Measurements from ENCODE around the gene PCDH15.

Gene PCDH15

DNA sequence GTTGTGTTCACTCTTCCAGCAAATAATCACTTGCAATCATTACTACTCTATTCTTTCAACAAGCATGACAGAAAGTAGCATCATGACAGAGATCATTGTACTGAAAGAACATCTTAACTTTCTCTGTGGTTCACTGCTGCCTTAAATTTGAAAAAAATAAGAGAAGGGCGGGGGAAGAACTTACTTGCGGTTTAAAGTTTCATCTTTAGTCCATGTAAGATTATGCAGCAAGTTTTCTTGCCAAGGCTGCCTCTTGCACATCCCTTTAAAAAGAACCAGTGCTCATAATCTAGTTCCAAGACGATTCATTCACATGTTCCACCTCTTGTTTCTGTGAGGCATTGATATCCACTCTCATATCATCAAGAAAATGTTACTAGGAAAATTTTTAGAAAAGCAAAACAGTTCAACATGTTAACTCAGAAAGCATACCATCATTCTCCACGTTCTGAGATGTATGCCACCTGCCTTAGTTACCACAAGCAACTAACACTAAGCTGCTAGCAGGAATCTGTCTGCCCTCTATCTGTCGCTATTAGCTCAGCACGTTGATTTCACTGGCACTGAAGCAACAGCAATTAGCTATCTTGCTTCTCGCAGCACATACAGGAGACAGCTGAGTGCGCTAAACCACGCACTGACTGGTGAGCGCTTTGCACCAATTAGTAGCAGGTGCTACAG is at the start of gene PCDH15:
TSS of gene PCDH15 (minus strand) at position 491 of the 681 bp plus-strand sequence. CDS start 136,969 bp downstream, outside the sequence.
- peak; percentile 42 for DNase-seq

DNA sequence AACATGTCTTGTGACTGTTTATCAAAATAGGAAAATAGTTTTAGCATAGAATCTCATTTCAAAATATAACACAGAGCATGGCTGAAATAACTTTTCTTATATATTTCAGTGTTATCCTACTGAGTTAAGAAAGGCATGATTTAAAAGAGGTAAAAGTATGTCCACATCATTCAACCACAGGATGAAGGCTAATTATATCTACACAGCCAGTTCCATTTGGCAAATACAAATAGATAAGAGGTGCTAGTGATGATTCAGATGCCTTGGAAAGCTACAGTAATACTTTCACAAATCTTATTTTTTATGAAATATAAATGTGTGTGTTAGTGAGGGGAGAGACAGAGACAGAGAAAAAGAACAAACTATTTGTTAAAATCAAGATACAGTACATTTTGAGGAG is 42.9 kb upstream of the PCDH15 start:
- DNase-seq, result no peak

DNA sequence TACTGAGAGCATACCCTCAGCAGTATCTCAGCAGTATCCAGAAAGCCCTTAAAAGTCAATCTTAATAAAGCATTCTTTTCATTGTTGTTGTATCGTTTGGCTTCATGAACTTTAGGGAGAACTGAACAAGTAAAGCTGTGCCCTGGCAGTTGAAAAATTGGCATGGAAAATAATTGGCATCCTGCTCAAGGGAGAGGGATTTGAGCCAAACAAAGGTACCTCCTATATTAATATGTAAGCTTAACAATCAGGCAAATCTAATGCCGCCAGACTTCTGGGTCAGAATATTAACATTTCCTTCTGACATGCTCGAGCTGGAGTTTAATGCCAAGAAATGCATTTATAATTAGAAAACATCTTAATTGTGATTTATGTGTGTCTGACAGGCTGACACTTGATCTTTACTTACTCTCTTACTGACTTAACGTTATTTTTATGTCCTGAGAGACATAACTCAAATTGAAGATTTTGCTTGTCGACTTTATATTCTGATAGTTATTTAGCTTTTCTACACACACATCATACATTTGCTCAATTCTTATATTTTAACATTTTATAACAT is 42.1 kb upstream of the PCDH15 start:
- DNase-seq, result no peak

DNA sequence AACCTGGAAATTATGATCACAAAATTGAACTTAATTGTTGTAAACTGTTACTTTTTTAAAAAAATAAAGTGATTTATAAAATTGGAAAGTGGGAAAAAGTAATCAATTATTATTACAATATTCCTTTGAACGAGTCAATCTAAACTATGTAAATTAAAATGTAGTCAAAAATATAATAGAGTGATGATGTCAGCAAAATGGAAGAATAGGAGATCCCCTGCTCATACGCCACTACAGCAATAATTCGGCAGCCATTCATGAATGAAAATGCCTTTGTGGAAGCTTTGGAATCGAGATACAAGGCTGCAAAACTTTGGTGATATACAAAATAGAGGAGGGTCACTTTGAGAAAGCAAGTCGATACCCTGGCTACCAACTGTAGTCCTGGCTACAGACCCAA is 36.4 kb upstream of the PCDH15 start:
- DNase-seq, result no peak

DNA sequence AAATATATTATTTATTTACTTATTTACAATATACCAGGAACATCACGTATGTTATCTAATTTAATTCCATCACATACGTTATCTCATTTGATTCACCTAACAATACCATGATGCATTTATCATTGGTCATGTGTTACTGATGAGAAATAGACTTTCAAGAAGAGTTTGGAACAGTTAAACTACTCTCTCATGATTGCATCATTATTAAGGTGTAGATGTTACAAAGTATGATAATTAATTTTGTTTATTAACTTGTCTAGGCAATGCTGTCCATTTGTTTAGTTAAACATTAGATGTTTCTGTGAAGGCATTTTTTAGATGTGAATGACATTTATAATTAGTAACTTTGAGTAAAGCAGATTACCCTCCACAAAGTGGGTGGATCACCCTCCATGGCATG is 32.0 kb upstream of the PCDH15 start:
- DNase-seq, result no peak

DNA sequence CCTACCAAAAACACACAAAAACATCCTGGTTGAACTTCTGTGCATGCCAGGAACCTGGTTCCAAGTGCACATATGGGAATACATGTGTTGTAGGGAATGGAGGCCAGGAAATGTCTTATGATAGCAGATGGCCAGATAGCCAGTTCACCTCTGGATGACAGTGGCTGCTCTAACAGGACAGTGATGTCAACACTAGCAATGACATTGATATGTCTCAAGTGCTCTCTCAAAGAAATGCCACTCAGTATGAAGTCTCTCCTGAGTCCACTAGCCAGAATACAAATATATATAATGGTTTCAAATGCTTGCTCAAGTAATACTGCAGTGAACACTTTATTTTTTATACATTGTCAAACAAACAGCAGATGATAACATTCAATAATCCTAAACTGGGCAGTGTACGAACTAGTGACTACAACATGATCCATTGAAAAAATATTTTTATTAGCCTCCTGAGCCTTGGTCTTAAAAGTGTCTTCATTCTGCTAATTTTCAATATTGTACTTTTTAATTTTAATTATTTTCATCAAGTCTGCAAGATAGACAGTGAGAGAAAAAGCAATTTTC is 26.0 kb upstream of the PCDH15 start:
- DNase-seq, result no peak

DNA sequence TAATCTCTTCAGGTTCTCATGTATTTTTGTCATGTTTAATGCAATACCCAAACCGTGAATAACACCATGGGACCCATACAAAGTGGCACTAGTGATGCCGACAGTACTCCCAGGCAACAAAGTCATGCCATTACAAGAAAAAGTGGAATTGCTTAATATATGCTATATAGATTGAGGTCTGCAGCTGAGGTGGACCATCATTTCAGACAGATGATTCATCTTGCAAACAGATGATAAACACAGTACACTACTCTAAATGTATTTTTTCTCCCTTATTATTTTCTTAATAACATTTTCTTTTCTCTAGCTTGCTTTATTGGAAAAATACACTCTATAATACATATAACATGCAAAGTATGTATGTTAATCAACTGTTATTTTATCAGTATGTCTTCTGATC is 14.6 kb upstream of the PCDH15 start:
- DNase-seq, result no peak

DNA sequence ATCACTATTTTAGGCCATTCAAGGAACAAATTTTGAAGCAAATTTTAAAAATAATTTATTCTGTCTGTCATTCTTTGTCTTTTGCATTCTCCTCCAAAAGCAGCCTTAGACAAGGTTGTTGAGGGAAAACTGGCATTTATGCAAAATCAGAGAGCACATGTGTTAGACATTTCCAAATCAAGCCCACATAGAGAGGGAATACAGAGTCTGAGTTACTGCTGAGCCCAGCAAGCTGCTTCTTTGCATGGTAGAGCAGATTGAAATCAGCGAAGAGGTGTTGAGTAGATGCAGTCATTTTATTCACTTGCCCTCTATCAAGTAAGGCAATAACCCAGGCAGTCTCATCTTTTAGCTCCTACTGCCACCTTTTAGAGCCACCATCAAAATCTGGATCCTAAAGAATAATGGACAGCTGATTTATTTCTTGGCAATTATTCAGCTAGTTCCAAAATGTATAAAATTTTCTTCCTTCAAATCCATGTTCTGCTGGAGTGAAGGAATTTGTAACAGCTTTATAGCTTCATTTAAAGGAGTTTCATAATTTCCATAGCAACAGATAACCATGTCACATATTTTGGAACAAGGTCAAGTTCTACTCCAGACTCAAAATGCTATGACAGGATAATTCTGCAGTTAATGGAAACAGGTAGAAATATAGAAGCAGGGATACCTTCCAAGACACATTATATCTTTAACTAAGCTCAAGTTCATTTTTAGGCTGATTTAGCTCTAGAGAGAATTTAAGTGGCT is 7.3 kb upstream of the PCDH15 start:
- DNase-seq, result no peak

DNA sequence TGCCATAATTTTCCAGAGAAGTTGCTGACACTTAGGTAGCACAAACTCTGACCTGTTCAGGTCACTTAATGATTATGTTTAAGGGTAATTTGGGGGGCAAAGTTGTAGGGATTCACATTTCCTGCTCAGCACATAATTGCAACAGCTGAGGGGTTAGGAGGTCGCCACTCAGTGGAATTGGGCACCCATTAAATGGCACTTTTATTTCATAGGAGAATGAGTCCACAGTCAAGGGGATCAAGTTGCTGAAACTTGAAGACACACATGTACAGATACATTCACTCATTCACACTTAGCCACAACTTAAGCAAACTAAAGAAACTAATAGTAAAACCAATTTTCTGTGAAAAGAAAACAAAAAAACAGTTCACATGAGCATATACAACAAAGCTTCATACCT is 1.5 kb downstream of the PCDH15 start:
- no peak for DNase-seq

DNA sequence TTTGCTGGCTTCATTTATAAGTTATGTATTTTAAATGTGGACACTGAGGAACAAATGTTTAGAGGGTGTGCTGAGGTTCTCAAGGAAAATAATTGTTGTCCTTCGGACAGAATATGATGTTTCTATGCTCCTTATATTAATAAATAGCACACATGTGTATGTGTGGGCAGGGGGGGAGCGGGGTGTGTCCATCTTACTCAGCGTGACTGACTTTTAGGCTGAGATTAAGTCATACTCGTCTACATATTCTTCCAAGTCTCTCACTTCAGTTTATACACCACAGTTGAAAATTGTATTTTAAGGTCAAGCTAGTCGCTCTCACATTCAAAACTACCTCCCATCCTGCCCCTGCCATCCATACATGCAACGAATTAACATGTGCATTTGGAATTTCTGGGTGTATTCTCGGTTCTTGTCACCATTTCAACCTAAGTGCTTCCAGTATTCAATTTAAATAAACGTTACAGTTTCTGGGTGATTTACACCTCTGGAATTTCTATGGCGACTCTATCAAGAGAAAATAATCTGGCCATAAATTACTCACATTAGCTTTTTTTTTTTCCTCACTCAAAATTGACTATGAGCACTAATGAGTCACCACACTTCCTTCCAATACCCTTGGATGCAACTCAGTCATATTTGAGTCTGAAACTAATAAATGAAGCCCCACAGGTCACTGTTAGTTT is 3.3 kb downstream of the PCDH15 start:
- DNase-seq, result peak; percentile 82

DNA sequence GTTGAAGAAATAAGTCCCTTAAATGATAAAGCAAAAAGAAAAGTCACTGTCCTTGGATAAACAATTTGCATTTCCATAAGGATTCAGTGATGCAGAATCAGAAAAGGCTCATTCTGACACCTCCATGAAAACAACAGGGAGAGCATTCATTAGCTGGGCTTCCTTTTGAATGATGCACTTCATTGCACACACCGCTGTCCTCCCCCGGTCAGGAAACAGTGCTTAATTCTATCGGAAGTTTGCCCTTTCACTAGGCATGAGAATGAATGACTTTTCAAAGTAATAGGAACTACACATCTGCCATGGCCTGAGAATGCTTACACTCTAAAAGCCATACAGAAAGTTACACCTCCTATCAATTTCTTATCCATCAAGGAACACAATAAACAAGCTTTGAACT is 4.2 kb downstream of the PCDH15 start:
- no peak for DNase-seq

DNA sequence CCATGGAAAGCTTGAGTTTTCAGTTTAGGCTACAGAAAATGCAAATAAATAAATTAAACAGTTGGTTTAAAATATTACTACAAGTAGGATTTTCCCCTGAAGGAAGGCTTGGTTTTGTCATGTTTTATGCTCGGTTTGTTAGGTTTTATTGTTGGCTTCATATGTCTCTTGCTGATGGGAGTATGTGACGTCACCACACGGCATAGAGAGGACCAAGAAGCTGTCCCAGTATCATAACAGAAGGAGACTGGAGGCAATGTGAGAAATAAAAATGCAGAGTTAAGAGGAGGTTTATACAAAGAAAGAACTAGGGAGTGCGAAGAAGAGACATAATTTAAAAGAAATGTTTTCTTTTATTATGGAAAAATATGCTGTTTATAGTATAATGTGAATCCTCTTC is 24.4 kb downstream of the PCDH15 start:
- DNase-seq, result no peak

DNA sequence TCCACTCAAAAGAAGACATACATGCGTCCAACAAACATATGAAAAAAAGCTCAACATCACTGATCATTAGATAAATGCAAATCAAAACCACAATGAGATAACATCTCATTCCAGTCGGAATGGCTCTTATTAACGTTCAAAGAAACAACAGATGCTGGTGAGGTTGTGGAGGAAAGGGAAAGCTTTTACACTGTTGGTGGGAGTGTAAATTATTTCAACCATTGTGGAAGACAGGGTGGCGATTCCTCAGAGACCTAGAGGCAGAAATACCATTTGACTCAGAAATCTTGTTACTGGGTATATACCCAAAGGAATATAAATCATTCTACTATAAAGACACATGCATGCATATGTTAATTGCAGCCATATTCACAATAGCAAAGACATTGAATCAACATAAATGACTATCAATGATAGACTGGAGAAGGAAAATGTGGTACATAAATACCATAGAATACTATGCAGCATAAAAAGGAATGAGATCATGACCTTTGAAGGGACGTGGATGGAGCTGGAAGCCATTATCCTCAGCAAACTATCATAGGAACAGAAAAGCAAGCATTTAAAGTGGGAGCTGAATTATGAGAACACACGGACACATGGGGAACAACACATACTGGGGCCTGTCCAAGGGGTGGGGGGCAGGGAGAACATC is 28.4 kb downstream of the PCDH15 start:
- no peak for DNase-seq

DNA sequence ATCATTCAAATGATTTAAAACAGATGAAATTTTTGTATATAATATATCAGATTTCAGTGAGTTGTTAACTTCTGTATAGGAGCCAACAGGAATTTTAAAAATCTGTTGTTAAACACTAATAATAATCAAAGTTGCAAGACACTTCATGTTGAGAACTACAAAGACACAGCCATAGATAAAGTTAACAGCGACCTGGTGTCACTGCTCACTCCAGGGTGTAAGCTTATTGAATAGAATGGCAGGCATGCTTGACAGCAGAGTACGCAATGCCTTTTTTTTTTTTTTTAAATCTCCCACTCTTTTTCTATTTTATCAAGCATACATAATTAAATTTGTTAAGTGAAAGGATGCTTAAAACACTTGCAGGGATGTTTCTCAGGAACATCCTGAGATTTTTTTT is 32.0 kb downstream of the PCDH15 start:
- DNase-seq, result no peak

DNA sequence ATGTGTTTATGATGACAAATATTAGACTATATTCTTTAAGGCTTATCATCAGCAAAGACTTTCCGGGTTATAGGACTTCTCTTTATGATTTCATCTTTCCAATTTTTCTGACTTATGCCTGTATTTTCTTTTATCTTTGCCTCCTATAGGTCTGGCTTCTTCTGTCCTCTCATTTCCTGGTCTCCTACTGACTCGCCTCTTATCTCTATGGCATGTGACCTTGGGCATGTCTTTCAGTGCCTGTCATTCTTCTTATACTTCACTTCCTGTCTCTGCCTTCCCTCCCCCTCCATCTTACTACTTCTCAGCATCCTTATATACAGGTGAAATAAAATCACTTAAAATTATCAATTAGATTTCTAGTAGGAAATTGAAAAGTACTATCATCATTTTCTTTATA is 42.2 kb downstream of the PCDH15 start:
- DNase-seq, result no peak

DNA sequence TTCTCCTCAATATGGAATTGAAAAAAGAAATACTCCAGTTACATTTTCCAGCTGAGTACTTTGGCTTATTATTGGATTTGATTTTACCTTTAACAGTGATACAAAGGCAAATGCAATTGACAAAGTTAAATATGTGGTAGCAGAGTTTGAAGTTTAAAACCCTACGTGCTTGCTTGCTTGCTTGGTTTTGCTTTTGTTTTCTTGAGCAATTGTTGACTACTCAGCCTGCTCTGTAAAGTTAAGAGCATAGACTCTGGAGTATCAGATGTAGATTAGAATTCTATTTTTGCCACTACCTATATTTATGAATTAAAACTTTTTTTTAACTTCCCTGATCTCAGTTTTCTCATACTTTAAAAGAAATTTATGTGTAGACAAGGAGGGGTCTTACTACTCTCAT is 51.4 kb downstream of the PCDH15 start:
- DNase-seq, result no peak

DNA sequence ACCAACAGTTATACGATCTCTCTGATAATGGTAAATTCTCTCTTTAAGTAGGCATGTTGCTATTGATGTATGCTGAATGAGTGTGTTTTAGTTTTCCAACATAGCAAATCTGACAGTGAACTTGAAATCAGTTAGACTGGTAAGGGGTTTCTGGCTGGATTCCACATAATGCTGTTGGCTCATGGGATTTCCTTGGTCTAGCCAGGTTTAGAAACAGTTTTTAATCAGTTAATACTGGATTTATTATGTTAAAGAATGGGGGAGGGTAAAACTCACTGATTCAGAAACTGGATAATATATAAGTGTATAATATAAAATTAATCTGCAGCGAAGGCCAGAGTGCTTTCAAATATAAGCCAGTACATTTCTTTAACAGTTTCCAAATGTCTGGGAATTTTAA is 55.6 kb downstream of the PCDH15 start:
- DNase-seq, result no peak

DNA sequence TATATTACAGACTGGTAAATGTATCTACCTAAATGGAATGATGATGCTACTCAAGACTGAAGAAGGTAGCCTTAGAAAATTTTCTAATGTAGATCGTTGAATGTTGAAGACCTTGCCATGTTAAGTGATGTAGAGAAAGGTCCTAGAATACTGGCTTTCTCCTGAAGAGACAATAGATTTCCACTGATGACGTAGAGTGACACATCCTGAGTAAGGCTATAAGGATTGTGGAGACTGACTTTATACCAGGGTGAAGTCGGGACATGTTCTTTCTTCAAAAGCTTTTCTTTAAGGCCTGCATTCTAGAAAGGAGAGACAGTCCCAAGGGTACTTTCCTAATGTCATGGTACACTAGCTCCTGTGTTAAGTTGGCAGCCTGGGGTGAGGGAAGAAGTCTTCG is 58.6 kb downstream of the PCDH15 start:
- DNase-seq, result no peak

DNA sequence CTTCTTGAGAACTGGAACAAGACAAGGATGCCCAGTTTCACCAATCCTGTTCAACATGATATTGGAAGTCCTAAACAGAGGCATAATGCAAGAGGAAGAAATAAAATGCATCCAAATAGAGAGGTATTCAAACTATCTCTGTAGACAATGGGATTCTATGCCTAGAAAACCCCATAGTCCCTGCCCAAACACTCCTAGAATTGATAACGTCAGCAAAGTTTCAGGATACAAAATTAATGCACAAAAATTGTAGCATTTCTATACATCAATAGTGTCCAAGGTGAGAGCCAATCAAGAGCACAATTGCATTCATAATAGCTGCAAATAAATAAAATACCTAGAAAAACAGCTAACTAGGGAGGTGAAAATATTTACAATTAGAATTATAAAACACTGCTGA is 72.5 kb downstream of the PCDH15 start:
- no peak for DNase-seq

DNA sequence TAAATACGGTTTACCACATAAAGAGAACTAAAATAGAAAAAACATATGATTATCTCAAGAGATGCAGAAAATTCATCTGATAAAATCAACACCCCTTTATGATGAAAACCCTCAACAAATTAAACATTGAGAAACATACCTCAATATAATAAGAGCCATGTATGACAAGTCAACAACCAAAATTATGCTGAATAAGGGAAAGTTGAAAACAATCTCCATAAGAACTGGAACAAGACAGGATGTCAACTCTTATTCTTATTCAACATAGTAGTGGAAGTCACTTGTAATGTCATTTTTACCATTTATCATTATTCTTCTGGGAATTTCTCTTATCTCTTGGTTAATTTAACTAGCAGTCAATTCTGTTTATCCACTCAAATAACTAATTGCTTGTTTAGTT is 79.0 kb downstream of the PCDH15 start:
- no peak for DNase-seq

DNA sequence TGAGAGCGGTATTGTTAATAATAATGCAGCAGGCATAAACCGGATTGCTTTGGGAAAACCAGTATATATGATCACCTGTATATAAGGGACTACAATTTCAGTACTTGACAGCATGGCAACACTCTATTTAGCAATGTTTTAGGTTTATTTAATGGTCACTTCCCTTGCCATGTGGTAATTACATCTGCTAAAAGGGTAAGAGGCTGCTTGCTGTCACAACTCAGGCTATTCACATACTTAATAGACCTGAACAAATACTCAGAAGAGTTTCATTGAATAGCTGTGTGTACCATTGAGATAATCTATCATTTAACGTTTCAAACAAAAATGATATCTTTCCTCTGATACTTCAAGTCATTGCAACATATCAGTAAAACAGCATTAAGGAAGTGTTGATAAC is 90.1 kb downstream of the PCDH15 start:
- no peak for DNase-seq

DNA sequence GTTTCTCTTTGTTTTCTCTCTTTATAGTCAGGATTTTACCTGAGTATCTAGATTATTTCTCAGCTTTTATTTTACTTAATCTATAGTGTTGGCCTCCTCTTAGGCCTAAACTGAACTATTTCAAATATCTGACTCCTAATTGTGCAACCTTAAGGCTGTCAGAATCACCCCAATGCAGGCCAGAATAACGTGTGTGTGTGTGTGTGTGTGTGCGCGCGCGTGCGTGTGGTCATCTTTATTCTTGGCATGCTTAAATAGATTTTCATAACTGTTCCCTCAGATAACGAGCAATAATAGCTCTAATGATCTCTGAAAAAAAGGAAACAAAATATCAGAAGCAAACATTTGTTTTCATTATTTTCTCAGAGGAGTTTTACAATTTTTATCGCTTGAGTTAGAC is 92.4 kb downstream of the PCDH15 start:
- DNase-seq, result no peak

DNA sequence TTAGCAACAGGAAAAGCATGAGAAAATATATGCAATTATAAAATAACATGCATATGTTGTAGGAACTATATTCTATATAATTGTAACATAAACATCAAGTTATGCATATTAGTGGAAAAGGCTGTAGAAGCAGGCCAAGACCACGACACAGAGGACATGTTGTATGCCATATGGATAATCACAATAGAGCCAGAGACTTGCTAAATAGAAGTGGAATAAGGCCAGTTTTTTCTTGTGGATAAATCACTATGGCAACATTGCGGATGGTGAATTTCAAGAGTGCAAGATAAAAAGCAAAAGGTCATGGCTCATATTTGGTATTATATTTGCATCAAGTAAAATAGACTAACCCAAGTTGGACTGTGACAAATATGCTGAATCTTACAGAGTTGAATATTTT is 93.0 kb downstream of the PCDH15 start:
- DNase-seq, result no peak
